ENCODE results near the gene JAKMIP1.

- no peak for TF ChIP-seq CTCF (IDR thresholded peaks at IDR 0.05)
- TF ChIP-seq EZH2phosphoT487 (IDR thresholded peaks at IDR 0.05), result no peak
- TF ChIP-seq EZH2 (IDR thresholded peaks at IDR 0.05), result no peak
Observed at GRCh38 chr4:6092131-6092530, 108.2 kb downstream of the JAKMIP1 start.

All from neural progenitor cell (in vitro differentiated cells).